LNCaP clone FGC (cell line): ENCODE data around the gene ADGRV1.
A peak's percentile ranks its signal among the peaks of the same experiment; 100 is the strongest.

Experiments
- DNase-seq: peaks from one replicate; pipeline ENCODE4 v3.0.0-alpha.2; 2011; ENCODE audit warnings: low read depth
- H3K4me3 ChIP-seq: 2 replicates; pipeline ENCODE4 v1.5.1; 2011; ENCODE audit warnings: mild to moderate bottlenecking, low read depth, low read length, control low read depth
- CTCF ChIP-seq: IDR thresholded peaks from 2 replicates; pipeline ENCODE4 v1.5.1; 2012; ENCODE audit warnings: mild to moderate bottlenecking; ENCODE audit not compliant: control insufficient read depth, insufficient read depth; ENCODE audit errors: extremely low read depth

Gene ADGRV1

DNA sequence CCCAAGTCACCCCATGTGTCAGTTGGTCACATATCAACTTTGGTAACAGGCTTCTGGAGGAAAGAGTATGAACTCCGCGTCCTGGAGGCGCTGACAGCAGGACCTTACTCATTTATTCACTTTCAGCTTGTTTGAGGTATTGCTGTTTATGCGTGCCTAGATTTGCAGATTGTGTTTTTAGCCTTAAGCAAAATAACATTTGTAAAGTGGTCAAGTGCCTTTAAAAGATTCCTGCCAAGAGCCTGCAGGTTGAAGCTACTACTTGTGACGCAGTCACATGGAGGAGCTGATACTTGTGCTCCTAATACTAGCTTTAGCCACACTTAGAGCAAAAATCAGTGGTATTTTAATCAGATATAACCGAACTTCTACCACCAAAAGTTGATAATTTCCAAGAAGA, 351.3 kb downstream of the ADGRV1 start:
- DNase-seq, result no peak
- no peak for TF ChIP-seq CTCF
- no peak overlapping the region for H3K4me3 ChIP-seq

DNA sequence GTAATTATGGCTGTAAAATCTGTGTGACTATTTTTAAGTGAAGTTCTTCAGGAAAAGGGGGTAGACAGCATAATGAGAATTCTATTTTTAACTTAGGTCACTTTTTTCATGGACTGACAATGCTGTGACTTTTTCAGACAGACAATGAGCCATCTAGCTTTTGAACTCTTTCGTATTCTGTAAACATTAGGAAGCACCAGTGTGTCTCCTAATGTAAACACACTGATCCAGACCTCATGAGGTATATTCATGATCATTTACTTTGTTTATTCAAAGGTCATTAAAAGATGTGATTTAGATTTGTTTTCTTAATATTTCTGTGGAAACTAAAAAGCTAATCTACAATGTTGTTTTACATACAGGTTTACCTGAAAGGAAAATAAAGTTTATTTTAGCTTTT, 352.6 kb downstream of the ADGRV1 start:
- peak; percentile 52 for DNase-seq
- H3K4me3 ChIP-seq, result no peak overlapping the region
- no peak for TF ChIP-seq CTCF

GRCh38 chr5:90912476-90912875, 353.9 kb downstream of the ADGRV1 start:
- DNase-seq, result no peak
- H3K4me3 ChIP-seq, result no peak overlapping the region
- no peak for TF ChIP-seq CTCF

DNA sequence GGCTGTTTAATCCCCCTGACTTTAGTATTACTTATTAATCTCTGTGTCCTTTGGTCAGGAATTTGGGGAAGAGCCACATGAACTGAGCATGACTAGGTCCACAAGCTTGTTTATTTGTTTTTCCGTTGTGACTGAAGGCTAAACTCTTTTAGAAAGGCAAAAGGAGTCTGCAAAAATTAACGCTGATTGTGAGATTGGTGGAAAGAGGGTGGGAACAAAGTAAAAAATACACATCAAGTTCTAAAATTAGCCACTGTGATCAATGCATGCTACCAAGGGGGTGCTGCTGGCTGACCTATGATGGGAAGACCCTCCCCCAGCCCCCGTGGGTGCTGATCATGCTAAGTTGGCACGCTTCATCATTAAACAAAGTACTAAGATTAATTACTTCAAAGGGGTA, 356.8 kb downstream of the ADGRV1 start:
- no peak for DNase-seq
- no peak overlapping the region for H3K4me3 ChIP-seq
- TF ChIP-seq CTCF, result no peak

DNA sequence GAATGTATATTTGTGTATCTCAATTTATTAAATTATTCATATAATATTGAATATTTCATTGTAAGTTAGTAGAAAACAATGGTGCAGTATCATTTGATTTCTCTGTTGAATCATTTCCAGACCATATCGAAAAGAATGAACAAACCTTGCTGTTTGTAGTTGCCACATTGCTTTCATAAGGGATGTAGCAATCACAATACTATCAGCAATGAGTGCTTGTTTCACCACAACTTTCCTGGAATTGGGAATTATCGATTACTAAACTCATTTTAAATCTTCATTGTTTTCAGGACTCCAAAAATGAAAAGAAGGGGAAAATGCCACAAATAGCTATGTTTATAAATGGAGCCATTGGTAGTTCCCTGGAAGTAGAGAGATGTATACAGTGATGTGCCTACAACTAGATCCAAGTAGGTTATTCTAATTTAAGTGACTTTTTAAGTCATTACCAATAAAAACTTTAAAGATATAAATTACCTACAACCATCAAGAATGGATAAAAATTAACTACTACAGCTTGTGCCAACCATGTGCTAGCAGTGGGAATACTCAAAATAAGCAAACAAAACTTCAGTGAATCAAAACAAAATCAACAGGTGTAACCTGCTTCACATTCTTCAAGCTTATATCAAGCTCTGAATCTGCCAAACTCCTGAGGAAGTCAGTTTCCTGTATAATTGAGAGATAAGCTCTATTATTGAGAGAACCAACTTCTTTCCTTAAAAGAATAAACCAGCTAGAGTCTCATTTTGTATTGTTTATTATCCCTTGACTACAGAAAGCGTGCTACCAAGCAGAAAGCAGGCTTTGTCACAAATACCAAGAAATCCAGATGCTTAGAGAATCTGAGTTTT, 358.6 kb downstream of the ADGRV1 start:
- peak; percentile 62 for DNase-seq
- TF ChIP-seq CTCF, result no peak
- H3K4me3 ChIP-seq, result no peak overlapping the region

- TF ChIP-seq CTCF, result no peak
- no peak for DNase-seq
- no peak overlapping the region for H3K4me3 ChIP-seq
Measured at GRCh38 chr5:90917928-90918668, 359.5 kb downstream of the ADGRV1 start.
